IMR-90 (cell line): Measurements from ENCODE around the gene CKB. TPM values are rescaled to one million over a fixed set of nuclear protein-coding genes. Genes with fewer than 3 reads are reported as not detected.

Source experiments
- ATAC-seq: fragments of 200-7000 bp; cut with Tn5 transposase; 2 replicates; pipeline ENCODE4 v1.9.1; 2020; ENCODE audit warnings: low read depth, mild to moderate bottlenecking, moderate library complexity
- BruUV-seq: library from RNA; stranded (reverse); fragments of 400-500 nt; replicated peaks from 2 replicates; lab custom pipeline; 2021; lab: Mats Ljungman, UMichigan
- CTCF ChIA-PET: fragments of 300-600 bp; formaldehyde crosslinking; extraction: SDS; loops from one replicate; lab custom pipeline; 2021; ENCODE audit warnings: antibody characterized with exemption; lab: Yijun Ruan, JAX
- POLR2A ChIA-PET: fragments of 300-600 bp; sonication (Branson Sonifier 250); formaldehyde crosslinking; loops from one replicate; lab custom pipeline; 2022; ENCODE audit warnings: antibody characterized with exemption; ENCODE audit not compliant: unreplicated experiment; lab: Charles Lee
- DNase-seq: peaks from one replicate; pipeline ENCODE4 v3.0.0; 2013
- H2AFZ ChIP-seq: replicated peaks from 2 replicates; pipeline ENCODE3; 2013; ENCODE audit warnings: low read length, mild to moderate bottlenecking; ENCODE audit not compliant: poor library complexity
- H2AK5ac ChIP-seq: 2 replicates; pipeline ENCODE4 v1.6.1; 2013; ENCODE audit warnings: low read depth, low read length, inconsistent platforms
- H2AK9ac ChIP-seq: replicated peaks from 2 replicates; pipeline ENCODE3; 2013; ENCODE audit warnings: mild to moderate bottlenecking, low read depth, low read length, moderate library complexity; ENCODE audit not compliant: poor library complexity
- H2BK120ac ChIP-seq: 2 replicates; pipeline ENCODE4 v1.6.1; 2013; ENCODE audit warnings: low read depth, low read length, inconsistent platforms
- H2BK15ac ChIP-seq: 3 replicates; pipeline ENCODE4 v1.6.1; 2013; ENCODE audit warnings: low read depth, low read length, inconsistent platforms
- H2BK20ac ChIP-seq: 2 replicates; pipeline ENCODE4 v1.6.1; 2013; ENCODE audit warnings: low read depth, mild to moderate bottlenecking, inconsistent platforms, low read length, moderate library complexity
- H2BK5ac ChIP-seq: 2 replicates; pipeline ENCODE4 v1.6.1; 2013; ENCODE audit warnings: mild to moderate bottlenecking, low read depth, low read length, inconsistent platforms; ENCODE audit not compliant: poor library complexity, severe bottlenecking
- H3K14ac ChIP-seq: replicated peaks from 2 replicates; pipeline ENCODE4 v1.6.1; 2013; ENCODE audit warnings: low read depth, low read length, inconsistent platforms
- H3K18ac ChIP-seq: 2 replicates; pipeline ENCODE4 v1.6.1; 2013; ENCODE audit warnings: low read depth, low read length, control low read depth
- H3K23ac ChIP-seq: 2 replicates; pipeline ENCODE4 v1.6.1; 2013; ENCODE audit warnings: low read depth, low read length, inconsistent platforms
- H3K27ac ChIP-seq: 2 replicates; pipeline ENCODE4 v1.5.1; 2013; ENCODE audit warnings: mild to moderate bottlenecking, control low read depth, low read length; ENCODE audit not compliant: insufficient read depth
- H3K27me3 ChIP-seq: 2 replicates; pipeline ENCODE4 v1.6.1; 2013; ENCODE audit warnings: low read length; ENCODE audit not compliant: control insufficient read depth, insufficient read depth
- H3K36me3 ChIP-seq: 2 replicates; pipeline ENCODE4 v1.6.1; 2013; ENCODE audit warnings: low read length, mixed read lengths; ENCODE audit not compliant: control insufficient read depth, insufficient read depth
- H3K4ac ChIP-seq: 2 replicates; pipeline ENCODE4 v1.6.1; 2013; ENCODE audit warnings: low read depth, low read length, inconsistent platforms
- H3K4me1 ChIP-seq: 2 replicates; pipeline ENCODE4 v1.6.1; 2013; ENCODE audit warnings: low read length, mixed read lengths; ENCODE audit not compliant: control insufficient read depth, insufficient read depth
- H3K4me2 ChIP-seq: 2 replicates; pipeline ENCODE4 v1.6.1; 2013; ENCODE audit warnings: low read depth, mild to moderate bottlenecking, control low read depth, low read length, moderate library complexity
- H3K4me3 ChIP-seq: 2 replicates; pipeline ENCODE4 v1.5.1; 2013; ENCODE audit warnings: low read depth, mild to moderate bottlenecking, control low read depth, low read length, moderate library complexity; ENCODE audit not compliant: insufficient read depth
- H3K56ac ChIP-seq: 2 replicates; pipeline ENCODE4 v1.6.1; 2013; ENCODE audit warnings: low read length, inconsistent platforms; ENCODE audit not compliant: insufficient read depth; ENCODE audit errors: extremely low read depth
- H3K79me1 ChIP-seq, 2 experiments: 2 replicates each; pipeline ENCODE4 v1.6.1; 2013; ENCODE audit warnings: low read length in 2 of 2, inconsistent platforms in 1 of 2, low read depth in 1 of 2
- H3K9ac ChIP-seq: 2 replicates; pipeline ENCODE4 v1.6.1; 2013; ENCODE audit warnings: low read depth, low read length, control low read depth
- H3K9me1 ChIP-seq: 2 replicates; pipeline ENCODE4 v1.6.1; 2013; ENCODE audit warnings: low read length, inconsistent platforms; ENCODE audit not compliant: insufficient read depth
- H3K9me3 ChIP-seq: 2 replicates; pipeline ENCODE4 v1.6.1; 2013; ENCODE audit warnings: low read length; ENCODE audit not compliant: control insufficient read depth, insufficient read depth
- H4K20me1 ChIP-seq: 2 replicates; pipeline ENCODE4 v1.6.1; 2013; ENCODE audit warnings: low read length, inconsistent platforms; ENCODE audit not compliant: insufficient read depth
- H4K5ac ChIP-seq: 2 replicates; pipeline ENCODE4 v1.6.1; 2013; ENCODE audit warnings: mild to moderate bottlenecking, low read depth, low read length, control low read depth
- H4K8ac ChIP-seq, 2 experiments: 2 replicates each; pipeline ENCODE4 v1.6.1; 2013; ENCODE audit warnings: low read depth in 2 of 2, low read length in 2 of 2, control low read depth in 1 of 2, inconsistent platforms in 1 of 2
- H4K91ac ChIP-seq: 2 replicates; pipeline ENCODE4 v1.6.1; 2013; ENCODE audit warnings: low read depth, low read length, inconsistent platforms; ENCODE audit not compliant: insufficient read depth
- CEBPB ChIP-seq: IDR thresholded peaks from 2 replicates; pipeline ENCODE4 v1.6.1; 2012; ENCODE audit warnings: low read depth, low read length, improper control_type of control experiment
- FOS ChIP-seq: fragments of 150-350 bp; IDR thresholded peaks from 2 replicates; pipeline ENCODE4 v1.6.1; 2016; ENCODE audit warnings: low read depth, low read length
- MAZ ChIP-seq: IDR thresholded peaks from 2 replicates; pipeline ENCODE4 v1.6.1; 2012; ENCODE audit warnings: low read depth, mild to moderate bottlenecking, low read length, improper control_type of control experiment, moderate library complexity, borderline replicate concordance
- NFE2L2 ChIP-seq: fragments of 150-350 bp; IDR thresholded peaks from 2 replicates; pipeline ENCODE4 v1.6.1; 2016; ENCODE audit warnings: low read depth, mild to moderate bottlenecking, low read length
- POLR2A ChIP-seq: IDR thresholded peaks from 2 replicates; pipeline ENCODE4 v1.6.1; 2012; ENCODE audit warnings: mild to moderate bottlenecking, low read depth, low read length
- RAD21 ChIP-seq: IDR thresholded peaks from 2 replicates; pipeline ENCODE4 v1.6.1; 2012; ENCODE audit warnings: low read length, improper control_type of control experiment
- RCOR1 ChIP-seq: IDR thresholded peaks from 2 replicates; pipeline ENCODE4 v1.6.1; 2012; ENCODE audit warnings: mild to moderate bottlenecking, low read length, improper control_type of control experiment; ENCODE audit not compliant: insufficient replicate concordance
- SMC3 ChIP-seq: fragments of 150-350 bp; IDR thresholded peaks from 2 replicates; pipeline ENCODE4 v1.6.1; 2016; ENCODE audit warnings: low read depth, mild to moderate bottlenecking, antibody characterized with exemption, low read length, moderate library complexity
- WGBS, 2 experiments: methylation state at CpG; one replicate each; pipeline versions ENCODE4 v1.1.5 to v1.1.7; 2013; ENCODE audit warnings: missing lambda C conversion rate in 2 of 2; ENCODE audit not compliant: insufficient read length in 1 of 2; ENCODE audit errors: extremely low coverage in 2 of 2; 5-methylcytosine and 5-hydroxymethylcytosine counted together
- dilution Hi-C: fragments of 300-500 bp; cut with HindIII; formaldehyde crosslinking; loops from one replicate; pipeline ENCODE4 v1.14.3; 2018; ENCODE audit warnings: low sequenced_read_pairs; ENCODE audit not compliant: unreplicated experiment
- in situ Hi-C: fragments of 300-500 bp; cut with MboI; formaldehyde crosslinking; loops from 3 replicates; pipeline ENCODE4 v1.14.3; 2019; ENCODE audit warnings: low sequenced_read_pairs, inconsistent platforms, mixed read lengths
- intact Hi-C: fragments of 100-400 bp; cut with micrococcal nuclease; formaldehyde crosslinking; loops from 2 replicates; pipeline ENCODE4 v1.10.0; 2022
- polyA plus RNA-seq, 3 experiments: library from polyadenylated mRNA; depleted of rRNA; stranded (reverse); fragments of >200 nt; gene quantifications; 2 replicates each; pipeline ENCODE4 v1.2.3, GENCODE V29; 2012; ENCODE audit warnings: low replicate concordance in 1 of 3
- total RNA-seq: library from RNA; depleted of rRNA; stranded (reverse); fragments of >200 nt; gene quantifications from 2 replicates; pipeline ENCODE4 v1.2.3, GENCODE V29; 2012
- TF ChIP-seq, protein P1 (sequence below): conservative IDR thresholded peaks from 2 replicates; pipeline ENCODE4 v1.5.1; 2012; ENCODE audit warnings: mild to moderate bottlenecking, low read depth, low read length, improper control_type of control experiment
- TF ChIP-seq, protein P2 (sequence below): fragments of 150-350 bp; IDR thresholded peaks from 2 replicates; pipeline ENCODE4 v1.6.1; 2016; ENCODE audit warnings: low read depth, mild to moderate bottlenecking, low read length, moderate library complexity, borderline replicate concordance

Gene CKB
- total and polyA plus RNA-seq, 2 of the 4 experiments (the other 2 are of a cell fraction) = 17.7 to 82.6 TPM

DNA sequence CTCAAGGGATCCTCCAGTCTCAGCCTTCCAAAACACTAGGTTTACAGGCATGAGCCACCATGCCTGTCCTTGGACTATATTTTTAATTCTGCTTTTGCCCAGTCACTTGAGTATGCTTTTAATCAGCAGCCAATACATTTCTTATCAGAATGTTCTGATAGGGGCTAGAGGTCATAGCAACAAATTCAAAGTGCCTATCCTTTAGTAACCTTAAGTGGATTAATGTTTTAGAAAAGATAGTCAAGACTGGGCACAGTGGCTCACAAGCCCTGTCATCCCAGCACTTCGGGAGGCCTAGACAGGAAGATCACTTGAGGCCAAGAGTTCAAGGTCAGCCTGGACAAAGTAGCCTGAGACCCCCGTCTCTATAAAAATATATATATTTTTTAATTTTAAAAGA lies 37.1 kb downstream of the CKB start:
- Histone ChIP-seq H2BK15ac (no peak overlapping the region), H3K56ac (no peak overlapping the region), H3K4ac (no peak overlapping the region), H2BK120ac (no peak overlapping the region), H4K8ac (no peak overlapping the region), H3K36me3 (peaks cover 28% of the 10 kb centered on the region), H2AFZ (no peak overlapping the region), H3K27ac (no peak overlapping the region), H3K9ac (no peak overlapping the region), H3K18ac (no peak overlapping the region), H3K4me2 (no peak overlapping the region), H3K4me1 (peaks cover 13% of the 10 kb centered on the region), H3K9me1 (peaks cover 8% of the 10 kb centered on the region; the same call in 1 of the 2 replicates), H3K27me3 (no peaks in the 10 kb centered on the region), H2BK20ac (no peak overlapping the region), H4K20me1 (peaks cover 29% of the 10 kb centered on the region; the same call in 1 of the 2 replicates), H3K9me3 (no peaks in the 10 kb centered on the region), H3K4me3 (no peak overlapping the region), H2AK9ac (no peak overlapping the region), H3K14ac (no peak overlapping the region), H4K5ac (no peak overlapping the region), H4K91ac (no peak overlapping the region), H3K23ac (no peak overlapping the region), H2BK5ac (no peak overlapping the region), H2AK5ac (no peak overlapping the region), H3K79me1 (peaks cover 22 to 63% of the 10 kb centered on the region in 2 experiments)
- ATAC-seq (no peak), DNase-seq (no peak)
- no TSS peak for BruUV-seq
- POLR2A ChIA-PET = no interaction called here
- CTCF ChIA-PET = interaction anchor here (1.3 kb wide), 1 partner anchor 15 kb away, joined by 4 read pairs; no protein-coding TSS in a partner anchor
- dilution Hi-C loops (no loop called here), in situ Hi-C loops (no loop called here), intact Hi-C loops (no loop called here)
- WGBS, 2 experiments = no CpG with 5 or more reads among the region's 2 CpGs
- TF ChIP-seq NFE2L2 (no peak), CEBPB (no peak), POLR2A (no peak), FOS (no peak), MAZ (no peak), SMC3 (no peak), RCOR1 (no peak), RAD21 (no peak)
- TF ChIP-seq, protein P1, sequence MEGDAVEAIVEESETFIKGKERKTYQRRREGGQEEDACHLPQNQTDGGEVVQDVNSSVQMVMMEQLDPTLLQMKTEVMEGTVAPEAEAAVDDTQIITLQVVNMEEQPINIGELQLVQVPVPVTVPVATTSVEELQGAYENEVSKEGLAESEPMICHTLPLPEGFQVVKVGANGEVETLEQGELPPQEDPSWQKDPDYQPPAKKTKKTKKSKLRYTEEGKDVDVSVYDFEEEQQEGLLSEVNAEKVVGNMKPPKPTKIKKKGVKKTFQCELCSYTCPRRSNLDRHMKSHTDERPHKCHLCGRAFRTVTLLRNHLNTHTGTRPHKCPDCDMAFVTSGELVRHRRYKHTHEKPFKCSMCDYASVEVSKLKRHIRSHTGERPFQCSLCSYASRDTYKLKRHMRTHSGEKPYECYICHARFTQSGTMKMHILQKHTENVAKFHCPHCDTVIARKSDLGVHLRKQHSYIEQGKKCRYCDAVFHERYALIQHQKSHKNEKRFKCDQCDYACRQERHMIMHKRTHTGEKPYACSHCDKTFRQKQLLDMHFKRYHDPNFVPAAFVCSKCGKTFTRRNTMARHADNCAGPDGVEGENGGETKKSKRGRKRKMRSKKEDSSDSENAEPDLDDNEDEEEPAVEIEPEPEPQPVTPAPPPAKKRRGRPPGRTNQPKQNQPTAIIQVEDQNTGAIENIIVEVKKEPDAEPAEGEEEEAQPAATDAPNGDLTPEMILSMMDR = no peak
- TF ChIP-seq, protein P2, sequence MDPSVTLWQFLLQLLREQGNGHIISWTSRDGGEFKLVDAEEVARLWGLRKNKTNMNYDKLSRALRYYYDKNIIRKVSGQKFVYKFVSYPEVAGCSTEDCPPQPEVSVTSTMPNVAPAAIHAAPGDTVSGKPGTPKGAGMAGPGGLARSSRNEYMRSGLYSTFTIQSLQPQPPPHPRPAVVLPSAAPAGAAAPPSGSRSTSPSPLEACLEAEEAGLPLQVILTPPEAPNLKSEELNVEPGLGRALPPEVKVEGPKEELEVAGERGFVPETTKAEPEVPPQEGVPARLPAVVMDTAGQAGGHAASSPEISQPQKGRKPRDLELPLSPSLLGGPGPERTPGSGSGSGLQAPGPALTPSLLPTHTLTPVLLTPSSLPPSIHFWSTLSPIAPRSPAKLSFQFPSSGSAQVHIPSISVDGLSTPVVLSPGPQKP = no peak
